Keratinocyte (primary cell): ENCODE results near the gene PCDHB16. TPM values are rescaled to one million over a fixed set of nuclear protein-coding genes. Genes with fewer than 3 reads are reported as not detected.
"Not testable (repeated sequence)": the region's sequence is repeated elsewhere in the genome, so short reads cannot be mapped to it uniquely, and the experiment has no call there.

Experiments used
- DNase-seq: peaks from one replicate; pipeline ENCODE4 v3.0.0-alpha.2; 2011; ENCODE audit warnings: low read depth, missing footprints, low spot score
- FAIRE-seq: peaks from 2 replicates; lab custom pipeline; 2011; peaks lifted over from hg19 to GRCh38; lab: Jason Lieb, UNC
- H2AFZ ChIP-seq: 2 replicates; pipeline ENCODE4 v1.6.0; 2012; ENCODE audit warnings: low read length, control low read depth, inconsistent platforms; ENCODE audit not compliant: control insufficient read depth
- H3K27ac ChIP-seq: 2 replicates; pipeline ENCODE4 v1.5.1; 2011; ENCODE audit warnings: low read length; ENCODE audit not compliant: control insufficient read depth, insufficient read depth
- H3K27me3 ChIP-seq: 3 replicates; pipeline ENCODE4 v1.6.0; 2011; ENCODE audit warnings: low read length; ENCODE audit not compliant: control insufficient read depth, insufficient read depth; ENCODE audit errors: extremely low read depth
- H3K36me3 ChIP-seq, 2 experiments: 2 replicates in 1 of 2; 3 replicates in 1 of 2; pipeline ENCODE4 v1.5.1; 2011; ENCODE audit warnings: low read length in 2 of 2, mild to moderate bottlenecking in 1 of 2; ENCODE audit not compliant: control insufficient read depth in 2 of 2, insufficient read depth in 2 of 2; ENCODE audit errors: extremely low read depth in 1 of 2
- H3K4me1 ChIP-seq: 3 replicates; pipeline ENCODE4 v1.5.1; 2011; ENCODE audit warnings: low read length; ENCODE audit not compliant: control insufficient read depth, insufficient read depth; ENCODE audit errors: extremely low read depth
- H3K4me2 ChIP-seq: 3 replicates; pipeline ENCODE4 v1.6.0; 2011; ENCODE audit warnings: low read depth, low read length; ENCODE audit not compliant: control insufficient read depth, insufficient read depth; ENCODE audit errors: extremely low read depth
- H3K4me3 ChIP-seq, 3 experiments: fragments of 200-600 bp in 1 of 3; sonication (generic) in 1 of 3; 2 replicates in 2 of 3; 3 replicates in 1 of 3; pipeline ENCODE4 v1.5.1; 2011 to 2016; ENCODE audit warnings: low read length in 3 of 3, mild to moderate bottlenecking in 3 of 3, control low read depth in 2 of 3, inconsistent platforms in 1 of 3, low read depth in 1 of 3, mixed read lengths in 1 of 3, mixed run types in 1 of 3, moderate library complexity in 1 of 3; ENCODE audit not compliant: control insufficient read depth in 2 of 3, insufficient read depth in 2 of 3; ENCODE audit errors: extremely low read depth in 1 of 3
- H3K79me2 ChIP-seq: 2 replicates; pipeline ENCODE4 v1.6.0; 2012; ENCODE audit warnings: low read length; ENCODE audit not compliant: control insufficient read depth, insufficient read depth
- H3K9ac ChIP-seq: 3 replicates; pipeline ENCODE4 v1.6.0; 2011; ENCODE audit warnings: low read length; ENCODE audit not compliant: control insufficient read depth, insufficient read depth; ENCODE audit errors: extremely low read depth
- H3K9me1 ChIP-seq: 3 replicates; pipeline ENCODE4 v1.6.0; 2011; ENCODE audit warnings: low read length; ENCODE audit not compliant: control insufficient read depth, insufficient read depth; ENCODE audit errors: extremely low read depth
- H3K9me3 ChIP-seq: 2 replicates; pipeline ENCODE4 v1.5.1; 2012; ENCODE audit warnings: low read depth, low read length; ENCODE audit not compliant: control insufficient read depth
- H4K20me1 ChIP-seq: 3 replicates; pipeline ENCODE4 v1.6.0; 2011; ENCODE audit warnings: low read length; ENCODE audit not compliant: control insufficient read depth, insufficient read depth; ENCODE audit errors: extremely low read depth
- CTCF ChIP-seq, 3 experiments: IDR thresholded peaks in 1 of 3; conservative IDR thresholded peaks in 1 of 3; optimal IDR thresholded peaks in 1 of 3; 2 replicates in 2 of 3; 3 replicates in 1 of 3; pipeline versions ENCODE3 to v1.5.1; 2011; ENCODE audit warnings: low read length in 3 of 3, mild to moderate bottlenecking in 3 of 3, moderate library complexity in 2 of 3, control low read depth in 1 of 3, inconsistent platforms in 1 of 3; ENCODE audit not compliant: insufficient read depth in 2 of 3; ENCODE audit errors: extremely low read depth in 1 of 3
- EZH2 ChIP-seq: IDR thresholded peaks from one replicate; pipeline ENCODE4 v1.6.1; 2012; ENCODE audit warnings: inconsistent platforms, mild to moderate bottlenecking, low read length, moderate library complexity
- dilution Hi-C: fragments of 300-500 bp; cut with MboI; formaldehyde crosslinking; loops from one replicate; pipeline ENCODE4 v1.7.0; 2020; ENCODE audit warnings: low sequenced_read_pairs; ENCODE audit not compliant: extremely low pct_ligation_motif_present
- polyA plus RNA-seq, 5 experiments: library from polyadenylated mRNA; depleted of rRNA in 3 of 5; stranded (reverse) in 3 of 5; stranded (forward) in 1 of 5; unstranded in 1 of 5; fragments of >200 nt; gene quantifications; 1 replicate in 1 of 5; 2 replicates in 3 of 5; 3 replicates in 1 of 5; pipeline versions ENCODE4 v1.2.1 to v1.2.3, GENCODE V29; 2011 to 2012; ENCODE audit warnings: missing spikeins in 2 of 5, low read depth in 1 of 5, low replicate concordance in 1 of 5

Gene PCDHB16
- polyA plus RNA-seq, 1 donor (not counting 4 experiments of a cell fraction or from before 2014, with no cell fraction given) = 0.07 TPM

GRCh38 chr5:141196363-141196762, 14.2 kb downstream of the PCDHB16 start:
- H3K9me3 ChIP-seq = no peaks in the 10 kb centered on the region
- no peak overlapping the region for H3K9ac ChIP-seq
- dilution Hi-C loops = no loop called here
- no peaks in the 10 kb centered on the region for H4K20me1 ChIP-seq
- H3K36me3 ChIP-seq = no peaks in the 10 kb centered on the region
- FAIRE-seq = no peak
- no peak overlapping the region for H3K4me3 ChIP-seq
- no peak for DNase-seq
- H2AFZ ChIP-seq = no peak overlapping the region
- H3K79me2 ChIP-seq = no peaks in the 10 kb centered on the region
- H3K4me2 ChIP-seq = no peak overlapping the region
- no peak for TF ChIP-seq EZH2
- no peak for TF ChIP-seq CTCF (optimal IDR thresholded peaks at IDR 0.05 in 1 of 3, IDR thresholded peaks at IDR 0.05 in 1 of 3, conservative IDR thresholded peaks at IDR 0.05 in 1 of 3; ENCODE audit: extremely low read depth in 1 of 3, insufficient read depth in 2 of 3, low read length in 3 of 3)
- no peaks in the 10 kb centered on the region for H3K4me1 ChIP-seq
- H3K27me3 ChIP-seq = no peaks in the 10 kb centered on the region
- no peak overlapping the region for H3K27ac ChIP-seq
- H3K9me1 ChIP-seq = no peaks in the 10 kb centered on the region

- H3K9me1 ChIP-seq = no peaks in the 10 kb centered on the region
- H3K4me3 ChIP-seq = no peak within 1 kb of the TSS
- no peak within 1 kb of the TSS for H2AFZ ChIP-seq
- dilution Hi-C loops = no loop called here
- H3K9ac ChIP-seq = no peak within 1 kb of the TSS
- TF ChIP-seq CTCF (optimal IDR thresholded peaks at IDR 0.05 in 1 of 3, IDR thresholded peaks at IDR 0.05 in 1 of 3, conservative IDR thresholded peaks at IDR 0.05 in 1 of 3; ENCODE audit: extremely low read depth in 1 of 3, insufficient read depth in 2 of 3, low read length in 3 of 3) (no peak), EZH2 (no peak)
- DNase-seq (no peak), FAIRE-seq (no peak)
- no peak within 1 kb of the TSS for H3K27ac ChIP-seq
- H4K20me1 ChIP-seq = no peaks in the 10 kb centered on the region
- H3K27me3 ChIP-seq = no peaks in the 10 kb centered on the region
- H3K79me2 ChIP-seq = no peaks in the 10 kb centered on the region
- no peaks in the 10 kb centered on the region for H3K9me3 ChIP-seq
- no peaks in the 10 kb centered on the region for H3K4me1 ChIP-seq
- no peaks in the 10 kb centered on the region for H3K36me3 ChIP-seq
- H3K4me2 ChIP-seq = no peak within 1 kb of the TSS
Observed at GRCh38 chr5:141199359-141200235, 17.4 kb downstream of the PCDHB16 start, which contains the start of gene PCDHB11. PCDHB11 (plus strand) TSS chr5:141199627; CDS start chr5:141199775, 148 bp downstream.

GRCh38 chr5:141201126-141201525, 18.9 kb downstream of the PCDHB16 start:
- H3K9me3 ChIP-seq, H3K9ac ChIP-seq, dilution Hi-C loops, H3K9me1 ChIP-seq, H3K79me2 ChIP-seq, H2AFZ ChIP-seq, H3K27me3 ChIP-seq, H3K27ac ChIP-seq, H3K4me2 ChIP-seq, H3K4me3 ChIP-seq, H3K4me1 ChIP-seq, H3K36me3 ChIP-seq, DNase-seq, FAIRE-seq, H4K20me1 ChIP-seq: not testable (repeated sequence)
